HG03354 (cell line): ENCODE results near the gene TACC3.
A peak's percentile ranks its signal among the peaks of the same experiment; 100 is the strongest.

Experiments used
- ATAC-seq: cut with Tn5 transposase; IDR thresholded peaks from one replicate; pipeline ENCODE4 v1.9.1; 2021; ENCODE audit warnings: mild to moderate bottlenecking; ENCODE audit not compliant: unreplicated experiment, poor library complexity, severe bottlenecking

TACC3 gene

DNA sequence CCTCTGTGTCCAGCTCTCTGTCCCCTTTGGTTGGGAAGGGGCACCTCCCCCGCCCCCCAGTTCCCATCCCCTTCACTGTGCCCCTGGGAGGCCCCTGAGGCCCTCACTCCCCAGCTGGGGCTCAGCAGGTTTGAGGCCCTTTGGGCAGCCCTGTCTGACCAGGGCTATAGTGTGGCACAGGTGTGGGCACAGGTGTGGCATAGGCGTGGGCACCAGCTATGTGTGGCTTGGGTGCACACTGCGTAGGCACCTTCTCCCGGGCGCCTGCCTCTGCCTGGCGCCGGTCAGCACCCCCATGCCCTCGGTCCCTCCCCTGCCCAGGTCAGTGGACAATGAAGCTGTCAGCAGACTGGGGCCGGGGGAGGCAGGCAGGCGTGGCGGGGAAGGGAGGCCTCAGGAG, 64.3 kb downstream of the TACC3 start:
- ATAC-seq, result no peak

GRCh38 chr4:1786544-1787362, 65.4 kb downstream of the TACC3 start:
- no peak for ATAC-seq

DNA sequence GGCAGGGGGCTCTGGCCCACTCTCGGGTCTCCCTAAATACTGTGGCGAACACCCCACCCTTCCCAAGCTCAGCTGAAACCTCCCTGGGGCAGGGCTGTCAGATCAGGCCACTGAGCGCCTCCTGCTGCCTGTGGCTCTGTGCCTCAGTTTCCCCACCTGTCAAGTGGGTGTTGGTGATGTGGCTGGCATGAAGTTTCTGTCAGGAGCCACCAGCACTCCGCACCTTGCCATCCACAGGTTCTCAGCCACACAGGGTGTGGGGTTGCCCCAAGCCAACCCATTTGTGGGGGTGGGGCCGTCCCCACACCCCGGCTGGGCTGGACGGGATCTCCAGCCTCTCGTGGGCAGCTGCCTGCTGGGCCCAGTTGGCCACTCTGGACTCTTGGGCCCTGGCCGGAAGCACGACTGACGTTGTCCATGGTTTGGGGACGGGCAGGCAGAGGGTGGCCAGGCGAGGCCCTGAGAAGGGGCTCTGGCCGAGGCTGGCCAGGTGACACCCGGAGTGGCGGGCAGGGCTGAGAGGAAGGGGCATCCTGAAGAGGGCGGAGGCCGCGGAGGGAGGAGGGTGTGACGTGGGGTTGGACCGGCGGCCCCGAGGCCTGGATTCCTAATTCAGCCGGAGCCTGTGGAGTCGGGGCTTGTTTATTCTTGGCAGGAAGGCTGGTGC, 66.2 kb downstream of the TACC3 start:
- ATAC-seq, result no peak

DNA sequence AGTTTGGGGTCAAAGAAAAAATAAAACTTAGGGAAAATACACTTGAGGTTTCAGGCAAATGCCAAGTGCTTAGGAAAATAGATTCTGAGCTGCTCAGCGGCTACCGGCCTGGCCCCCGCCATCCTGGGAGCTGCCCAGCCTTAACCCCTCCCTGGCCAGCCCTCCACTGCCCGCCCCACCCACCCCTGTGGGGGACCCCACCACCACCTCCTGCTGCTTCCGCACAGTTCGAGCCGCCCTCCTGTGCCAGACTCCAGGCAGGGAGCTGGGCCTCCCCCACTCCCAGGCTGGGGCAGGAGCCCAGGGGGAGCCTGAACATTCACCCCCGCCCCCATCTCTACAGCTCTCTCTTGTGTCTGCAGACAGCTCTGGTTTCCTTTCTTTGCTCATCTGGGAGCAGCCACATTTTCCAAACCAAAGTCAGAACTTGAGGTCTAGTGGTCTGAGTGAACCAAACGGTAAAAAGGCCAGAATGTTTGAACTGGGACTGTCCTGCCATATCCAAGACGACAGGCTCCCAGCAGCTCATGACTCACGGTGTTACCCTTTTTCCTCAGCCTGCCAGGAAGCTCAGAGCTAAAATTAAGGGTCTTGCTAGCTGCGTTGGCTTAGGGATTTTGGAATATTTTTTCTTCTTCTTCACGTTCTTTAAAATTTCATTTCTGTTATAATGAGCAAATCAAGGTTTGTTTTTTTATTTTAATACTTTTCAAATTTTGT, 67.1 kb downstream of the TACC3 start:
- ATAC-seq, result no peak

DNA sequence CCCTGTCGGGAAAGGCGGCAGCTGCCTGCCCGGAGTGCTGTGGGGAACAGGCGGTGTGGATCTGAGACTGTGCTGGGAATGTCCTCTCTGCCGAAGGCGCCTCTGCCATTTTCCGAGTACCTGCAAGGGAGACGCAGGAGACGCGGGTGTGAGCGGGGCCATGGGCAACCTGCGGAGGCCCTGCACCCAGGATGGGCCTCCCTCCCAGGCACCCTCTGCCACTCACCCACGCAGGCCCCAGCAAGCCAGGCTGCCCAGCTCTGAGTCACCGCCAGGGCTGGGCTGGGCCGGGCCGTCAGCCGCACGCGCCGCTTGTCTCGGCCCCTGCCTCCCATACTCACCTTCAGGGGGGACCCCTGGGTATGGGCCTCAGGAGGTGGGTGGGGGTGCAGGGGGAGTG, 68.2 kb downstream of the TACC3 start:
- ATAC-seq, result no peak

DNA sequence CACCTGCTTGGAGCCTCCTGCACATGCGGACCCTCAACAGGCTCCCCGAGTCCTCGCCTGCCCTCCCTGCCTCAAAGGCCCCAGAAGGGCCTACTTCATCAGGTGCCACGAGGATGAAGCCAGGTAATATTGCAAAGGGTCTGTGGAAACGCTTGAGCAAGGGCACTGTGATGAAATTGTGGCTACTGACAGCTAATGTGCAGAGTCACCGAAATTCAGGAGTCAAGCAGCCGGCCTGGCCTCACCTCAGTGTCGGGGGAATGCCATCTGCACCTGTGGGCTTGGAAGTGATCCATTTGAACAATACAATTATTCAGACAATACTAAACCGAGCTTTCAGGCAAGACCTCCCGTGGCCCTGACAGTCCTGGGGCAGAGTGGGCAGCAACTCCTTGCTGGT, 68.7 kb downstream of the TACC3 start:
- no peak for ATAC-seq

DNA sequence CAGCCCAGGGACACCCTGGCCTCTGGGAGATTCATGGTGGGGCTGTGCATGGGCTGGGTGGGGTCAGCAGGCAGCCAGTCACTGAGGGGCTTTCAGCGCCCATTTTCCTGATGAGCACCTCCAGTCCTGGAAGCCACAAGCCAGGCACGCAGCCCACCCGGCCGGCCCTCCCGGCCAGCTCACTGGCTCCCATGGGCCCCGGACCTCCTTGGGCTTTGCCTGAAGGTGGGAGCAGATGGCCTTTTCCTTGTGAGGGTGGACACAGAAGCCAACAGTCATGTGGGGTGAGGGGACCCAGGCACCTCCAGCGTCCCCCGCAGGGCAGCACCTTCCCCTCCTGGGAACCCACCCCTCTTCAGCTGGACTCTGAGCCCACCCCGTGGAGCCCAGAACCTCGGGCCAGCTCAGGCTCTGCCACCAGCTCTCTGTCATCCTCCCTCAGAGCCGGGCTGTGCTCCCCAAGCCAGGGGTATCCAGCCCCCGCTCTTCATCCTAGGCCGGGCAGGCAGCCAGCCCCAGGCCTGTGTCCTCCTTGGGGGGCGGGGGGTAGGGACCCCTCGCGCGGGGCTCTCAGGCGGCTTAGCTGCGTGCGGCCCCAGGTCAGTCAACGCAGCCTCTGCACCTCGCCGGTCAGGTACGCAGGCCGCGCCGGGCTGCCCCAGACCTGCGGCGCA, 71.0 kb downstream of the TACC3 start:
- ATAC-seq, result no peak

- ATAC-seq, result peak; percentile 44
Observed at GRCh38 chr4:1792832-1793495, 71.6 kb downstream of the TACC3 start, which contains the start of gene FGFR3. Gene FGFR3 (plus strand): TSS chr4:1793293. CDS start chr4:1793935, 642 bp downstream.

GRCh38 chr4:1793496-1793840, 72.1 kb downstream of the TACC3 start:
- peak; percentile 34 for ATAC-seq

GRCh38 chr4:1793940-1794808, 72.9 kb downstream of the TACC3 start:
- no peak for ATAC-seq
